Measurements from ENCODE around the gene ERVFRD-1.

The ERVFRD-1 gene

GRCh38 chr6:11110921-11111768 lies at the start of gene ERVFRD-1:
ERVFRD-1 (minus strand) TSS chr6:11111725; CDS start chr6:11105310, 6,415 bp downstream.
- Histone ChIP-seq H3K36me3 (ENCODE audit: control insufficient read depth in 2 of 2, insufficient read depth in 2 of 2, low read length in 2 of 2) (no peaks in the 10 kb centered on the region), H3K27ac (ENCODE audit: low read depth in 2 of 2, low read length in 2 of 2) (no peak within 1 kb of the TSS), H3K9me3 (ENCODE audit: control insufficient read depth in 2 of 2, low read length in 2 of 2) (no peaks in the 10 kb centered on the region), H3K27me3 (ENCODE audit: control insufficient read depth in 2 of 2, insufficient read depth in 2 of 2, low read length in 2 of 2) (no peaks in the 10 kb centered on the region), H3K4me3 (ENCODE audit: low read length in 2 of 2) (no peak within 1 kb of the TSS), H3K4me1 (ENCODE audit: control insufficient read depth in 2 of 2, insufficient read depth in 2 of 2, low read length in 2 of 2) (no peaks in the 10 kb centered on the region), H3K9ac (ENCODE audit: low read depth in 1 of 2, low read length in 2 of 2) (no peak within 1 kb of the TSS)

GRCh38 chr6:11160199-11160598 lies 48.7 kb upstream of the ERVFRD-1 start:
- H3K9me3 ChIP-seq (ENCODE audit: control insufficient read depth in 2 of 2, low read length in 2 of 2) = no peaks in the 10 kb centered on the region

GRCh38 chr6:11155589-11155988 lies 44.1 kb upstream of the ERVFRD-1 start:
- Histone ChIP-seq H3K4me3 (ENCODE audit: low read length in 2 of 2) (no peak overlapping the region), H3K27ac (ENCODE audit: low read depth in 2 of 2, low read length in 2 of 2) (no peak overlapping the region), H3K36me3 (ENCODE audit: control insufficient read depth in 2 of 2, insufficient read depth in 2 of 2, low read length in 2 of 2) (no peaks in the 10 kb centered on the region), H3K27me3 (ENCODE audit: control insufficient read depth in 2 of 2, insufficient read depth in 2 of 2, low read length in 2 of 2) (no peaks in the 10 kb centered on the region), H3K9me3 (ENCODE audit: control insufficient read depth in 2 of 2, low read length in 2 of 2) (no peaks in the 10 kb centered on the region), H3K9ac (ENCODE audit: low read depth in 1 of 2, low read length in 2 of 2) (no peak overlapping the region), H3K4me1 (ENCODE audit: control insufficient read depth in 2 of 2, insufficient read depth in 2 of 2, low read length in 2 of 2) (no peaks in the 10 kb centered on the region)

More at GRCh38 chr6:11160199-11160598, 48.7 kb upstream of the ERVFRD-1 start:
- H3K4me3 ChIP-seq (ENCODE audit: low read length in 2 of 2) = no peak overlapping the region
- no peaks in the 10 kb centered on the region for H3K27me3 ChIP-seq (ENCODE audit: control insufficient read depth in 2 of 2, insufficient read depth in 2 of 2, low read length in 2 of 2)
- no peak overlapping the region for H3K27ac ChIP-seq (ENCODE audit: low read depth in 2 of 2, low read length in 2 of 2)
- H3K36me3 ChIP-seq (ENCODE audit: control insufficient read depth in 2 of 2, insufficient read depth in 2 of 2, low read length in 2 of 2) = no peaks in the 10 kb centered on the region
- no peaks in the 10 kb centered on the region for H3K4me1 ChIP-seq (ENCODE audit: control insufficient read depth in 2 of 2, insufficient read depth in 2 of 2, low read length in 2 of 2)
- H3K9ac ChIP-seq (ENCODE audit: low read depth in 1 of 2, low read length in 2 of 2) = no peak overlapping the region

- H3K4me1 ChIP-seq (ENCODE audit: control insufficient read depth in 2 of 2, insufficient read depth in 2 of 2, low read length in 2 of 2) = no peaks in the 10 kb centered on the region
- H3K36me3 ChIP-seq (ENCODE audit: control insufficient read depth in 2 of 2, insufficient read depth in 2 of 2, low read length in 2 of 2) = no peaks in the 10 kb centered on the region
- no peaks in the 10 kb centered on the region for H3K9me3 ChIP-seq (ENCODE audit: control insufficient read depth in 2 of 2, low read length in 2 of 2)
- H3K27ac ChIP-seq (ENCODE audit: low read depth in 2 of 2, low read length in 2 of 2) = no peak overlapping the region
- no peak overlapping the region for H3K4me3 ChIP-seq (ENCODE audit: low read length in 2 of 2)
- no peaks in the 10 kb centered on the region for H3K27me3 ChIP-seq (ENCODE audit: control insufficient read depth in 2 of 2, insufficient read depth in 2 of 2, low read length in 2 of 2)
- no peak overlapping the region for H3K9ac ChIP-seq (ENCODE audit: low read depth in 1 of 2, low read length in 2 of 2)
These were observed 41.9 kb upstream of the ERVFRD-1 start for GRCh38 chr6:11153447-11153846.

- H3K9me3 ChIP-seq (ENCODE audit: control insufficient read depth in 2 of 2, low read length in 2 of 2) = no peaks in the 10 kb centered on the region
- no peak overlapping the region for H3K4me3 ChIP-seq (ENCODE audit: low read length in 2 of 2)
- no peaks in the 10 kb centered on the region for H3K36me3 ChIP-seq (ENCODE audit: control insufficient read depth in 2 of 2, insufficient read depth in 2 of 2, low read length in 2 of 2)
- H3K27ac ChIP-seq (ENCODE audit: low read depth in 2 of 2, low read length in 2 of 2) = no peak overlapping the region
- H3K9ac ChIP-seq (ENCODE audit: low read depth in 1 of 2, low read length in 2 of 2) = no peak overlapping the region
- H3K4me1 ChIP-seq (ENCODE audit: control insufficient read depth in 2 of 2, insufficient read depth in 2 of 2, low read length in 2 of 2) = no peaks in the 10 kb centered on the region
- no peaks in the 10 kb centered on the region for H3K27me3 ChIP-seq (ENCODE audit: control insufficient read depth in 2 of 2, insufficient read depth in 2 of 2, low read length in 2 of 2)
These were observed 41.1 kb upstream of the ERVFRD-1 start for GRCh38 chr6:11152581-11152980.

- H3K27me3 ChIP-seq (ENCODE audit: control insufficient read depth in 2 of 2, insufficient read depth in 2 of 2, low read length in 2 of 2) = no peaks in the 10 kb centered on the region
These were observed 40.0 kb upstream of the ERVFRD-1 start for GRCh38 chr6:11151488-11151887.

GRCh38 chr6:11149551-11149950 lies 38.0 kb upstream of the ERVFRD-1 start:
- Histone ChIP-seq H3K27me3 (ENCODE audit: control insufficient read depth in 2 of 2, insufficient read depth in 2 of 2, low read length in 2 of 2) (no peaks in the 10 kb centered on the region), H3K9me3 (ENCODE audit: control insufficient read depth in 2 of 2, low read length in 2 of 2) (no peaks in the 10 kb centered on the region), H3K27ac (ENCODE audit: low read depth in 2 of 2, low read length in 2 of 2) (no peak overlapping the region), H3K4me1 (ENCODE audit: control insufficient read depth in 2 of 2, insufficient read depth in 2 of 2, low read length in 2 of 2) (no peaks in the 10 kb centered on the region), H3K36me3 (ENCODE audit: control insufficient read depth in 2 of 2, insufficient read depth in 2 of 2, low read length in 2 of 2) (no peaks in the 10 kb centered on the region), H3K9ac (ENCODE audit: low read depth in 1 of 2, low read length in 2 of 2) (no peak overlapping the region), H3K4me3 (ENCODE audit: low read length in 2 of 2) (no peak overlapping the region)

More at GRCh38 chr6:11151488-11151887, 40.0 kb upstream of the ERVFRD-1 start:
- H3K27ac ChIP-seq (ENCODE audit: low read depth in 2 of 2, low read length in 2 of 2) = no peak overlapping the region
- no peak overlapping the region for H3K4me3 ChIP-seq (ENCODE audit: low read length in 2 of 2)
- H3K4me1 ChIP-seq (ENCODE audit: control insufficient read depth in 2 of 2, insufficient read depth in 2 of 2, low read length in 2 of 2) = no peaks in the 10 kb centered on the region
- H3K9ac ChIP-seq (ENCODE audit: low read depth in 1 of 2, low read length in 2 of 2) = no peak overlapping the region
- H3K36me3 ChIP-seq (ENCODE audit: control insufficient read depth in 2 of 2, insufficient read depth in 2 of 2, low read length in 2 of 2) = no peaks in the 10 kb centered on the region
- H3K9me3 ChIP-seq (ENCODE audit: control insufficient read depth in 2 of 2, low read length in 2 of 2) = no peaks in the 10 kb centered on the region

GRCh38 chr6:11146117-11146826 lies 34.7 kb upstream of the ERVFRD-1 start:
- Histone ChIP-seq H3K36me3 (ENCODE audit: control insufficient read depth in 2 of 2, insufficient read depth in 2 of 2, low read length in 2 of 2) (no peaks in the 10 kb centered on the region), H3K4me3 (ENCODE audit: low read length in 2 of 2) (no peak overlapping the region), H3K27ac (ENCODE audit: low read depth in 2 of 2, low read length in 2 of 2) (no peak overlapping the region), H3K9ac (ENCODE audit: low read depth in 1 of 2, low read length in 2 of 2) (no peak overlapping the region), H3K9me3 (ENCODE audit: control insufficient read depth in 2 of 2, low read length in 2 of 2) (no peaks in the 10 kb centered on the region), H3K27me3 (ENCODE audit: control insufficient read depth in 2 of 2, insufficient read depth in 2 of 2, low read length in 2 of 2) (no peaks in the 10 kb centered on the region), H3K4me1 (ENCODE audit: control insufficient read depth in 2 of 2, insufficient read depth in 2 of 2, low read length in 2 of 2) (no peaks in the 10 kb centered on the region)

GRCh38 chr6:11144393-11144851 lies 32.9 kb upstream of the ERVFRD-1 start:
- Histone ChIP-seq H3K27ac (ENCODE audit: low read depth in 2 of 2, low read length in 2 of 2) (no peak overlapping the region), H3K9ac (ENCODE audit: low read depth in 1 of 2, low read length in 2 of 2) (no peak overlapping the region), H3K4me1 (ENCODE audit: control insufficient read depth in 2 of 2, insufficient read depth in 2 of 2, low read length in 2 of 2) (no peaks in the 10 kb centered on the region), H3K9me3 (ENCODE audit: control insufficient read depth in 2 of 2, low read length in 2 of 2) (no peaks in the 10 kb centered on the region), H3K4me3 (ENCODE audit: low read length in 2 of 2) (no peak overlapping the region), H3K27me3 (ENCODE audit: control insufficient read depth in 2 of 2, insufficient read depth in 2 of 2, low read length in 2 of 2) (no peaks in the 10 kb centered on the region), H3K36me3 (ENCODE audit: control insufficient read depth in 2 of 2, insufficient read depth in 2 of 2, low read length in 2 of 2) (no peaks in the 10 kb centered on the region)

Data from mucosa of rectum (tissue), 2 donors.